NCI-H460 (cell line): ENCODE results near the gene FAH. TPM values are rescaled to one million over a fixed set of nuclear protein-coding genes. Genes with fewer than 3 reads are reported as not detected.

Source experiments
- DNase-seq: peaks from one replicate; pipeline ENCODE4 v3.0.0-alpha.2; 2016; ENCODE audit warnings: low read depth; ENCODE audit errors: extremely low read depth
- total RNA-seq: library from RNA; depleted of rRNA; stranded (reverse); fragments of >200 nt; shearing (Covaris generic); gene quantifications from 2 replicates; pipeline ENCODE4 v1.2.3, GENCODE V29; 2014

FAH gene
- total RNA-seq, 1 experiment from 2014 or later: 16.0 TPM

DNA sequence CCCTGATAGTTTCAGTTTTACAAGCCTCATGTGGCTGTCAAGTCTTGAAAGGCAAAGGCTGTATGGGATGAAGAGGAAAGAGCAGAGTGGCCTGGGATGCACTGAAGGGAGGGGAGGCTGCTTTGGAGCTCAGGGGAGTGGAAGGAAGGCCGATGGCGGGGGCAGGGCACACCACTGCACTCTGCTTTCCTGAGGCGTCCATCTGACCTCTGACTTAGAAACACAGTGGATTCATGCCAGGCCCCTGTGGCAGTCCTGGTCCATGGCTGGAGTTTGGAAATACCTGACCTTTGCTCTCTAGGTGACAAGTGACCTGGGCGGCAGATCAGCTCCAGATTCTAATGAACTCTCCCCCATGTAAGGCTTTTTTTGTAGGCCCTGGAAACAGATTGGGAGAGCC is 19.0 kb downstream of the FAH start:
- no peak for DNase-seq

DNA sequence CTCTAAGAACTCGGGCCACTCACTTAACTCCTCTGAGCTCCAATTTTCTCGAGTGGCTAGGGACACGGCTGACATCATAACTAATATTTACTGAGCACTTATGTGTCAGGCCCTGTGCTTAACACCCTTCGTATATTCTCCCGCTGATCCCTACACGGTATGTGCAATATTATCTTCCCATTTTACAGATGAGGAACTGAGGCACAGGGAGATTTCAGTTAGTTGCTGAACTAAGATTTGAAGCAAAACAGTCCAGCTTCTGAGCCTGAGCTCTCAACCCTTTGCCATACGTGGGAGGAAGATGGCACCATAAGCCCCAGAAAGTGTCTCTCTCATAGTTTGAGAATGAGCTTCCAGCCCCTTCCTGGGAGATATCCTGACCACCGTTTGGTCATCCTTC is 19.6 kb downstream of the FAH start:
- no peak for DNase-seq

DNA sequence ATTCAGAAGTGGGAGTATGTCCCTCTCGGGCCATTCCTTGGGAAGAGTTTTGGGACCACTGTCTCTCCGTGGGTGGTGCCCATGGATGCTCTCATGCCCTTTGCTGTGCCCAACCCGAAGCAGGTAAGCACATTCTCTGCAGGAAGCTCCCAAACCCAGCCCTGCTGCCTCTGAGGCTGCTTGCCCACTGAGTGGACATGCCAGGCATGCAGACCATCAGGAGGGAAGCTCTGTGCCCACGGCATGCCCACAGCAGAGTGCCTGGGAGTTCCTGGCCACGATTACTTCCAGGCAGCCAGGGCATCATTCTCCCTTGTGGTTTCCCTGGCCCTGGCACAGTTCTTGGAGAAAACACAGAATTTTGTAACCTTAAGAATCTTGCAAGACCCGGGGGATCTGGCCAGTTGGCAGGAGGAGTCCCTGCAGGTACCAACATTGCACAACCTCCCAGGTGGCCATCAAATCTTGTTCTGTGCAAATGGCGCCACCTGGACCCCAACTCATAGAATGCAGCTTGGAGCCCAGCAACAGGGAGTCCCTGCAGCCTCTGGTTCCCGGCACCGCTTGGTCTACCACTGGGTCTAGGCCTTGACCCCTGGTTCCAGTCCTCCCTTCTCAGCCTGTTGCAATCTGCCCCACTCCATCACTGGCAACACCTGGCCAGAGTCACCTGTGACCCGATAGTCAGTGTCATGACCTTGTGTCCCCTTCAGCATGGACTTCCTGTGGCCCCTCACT is 20.4 kb downstream of the FAH start:
- peak; percentile 52 for DNase-seq

DNA sequence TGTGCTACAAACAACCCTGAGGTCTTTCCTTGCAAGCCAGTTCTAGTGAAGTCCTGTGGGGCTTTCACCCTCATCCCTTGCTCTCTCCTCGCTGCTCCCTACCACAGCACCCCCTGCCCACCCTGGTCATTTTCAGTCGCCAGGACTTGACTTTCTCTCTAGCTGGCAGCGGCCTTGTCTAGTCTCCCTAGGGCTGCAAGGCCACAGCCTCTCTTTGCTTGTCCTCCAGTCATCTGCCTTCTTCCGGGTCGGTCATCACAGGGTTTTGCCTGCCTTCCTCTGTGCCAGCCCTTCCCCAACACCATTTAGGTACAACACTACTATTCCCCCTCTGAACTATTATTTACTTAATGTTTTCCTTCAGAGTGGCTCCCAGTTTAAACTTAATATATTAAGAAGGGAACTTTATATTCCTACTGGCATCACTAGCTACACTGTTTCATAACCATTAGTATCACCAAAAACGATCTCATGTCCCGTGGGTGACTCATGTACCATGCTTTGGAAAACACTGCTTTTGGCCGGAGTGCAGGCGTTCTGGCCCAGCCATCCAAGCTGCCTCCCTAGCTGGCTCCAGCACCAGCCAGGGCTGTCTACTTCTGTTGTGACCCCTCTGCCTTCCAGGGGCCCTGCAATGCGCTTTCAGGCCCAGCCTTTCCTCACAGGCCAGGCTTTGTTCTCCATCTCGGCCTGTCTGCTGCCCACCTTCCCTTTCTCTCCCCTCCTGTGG is 21.4 kb downstream of the FAH start:
- DNase-seq: no peak

DNA sequence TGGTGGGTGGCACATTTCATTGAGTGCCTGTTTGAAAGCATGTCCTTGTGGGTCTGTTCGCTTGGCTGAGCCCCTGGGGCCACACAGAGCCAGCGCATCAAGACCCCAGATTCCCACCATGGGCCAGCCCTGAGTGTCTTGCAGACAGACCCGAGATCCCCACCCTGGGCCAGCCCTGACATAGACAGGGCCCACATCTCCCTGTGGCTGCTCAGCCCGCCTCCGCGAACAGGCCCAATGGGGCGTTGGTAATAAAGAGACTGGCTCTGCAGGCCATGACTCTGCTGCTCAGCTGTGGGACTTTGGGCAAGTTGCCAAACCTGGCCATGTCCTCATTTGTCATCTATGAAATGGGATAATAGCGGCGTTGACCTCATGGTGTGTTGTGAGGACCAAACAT is 22.6 kb downstream of the FAH start:
- no peak for DNase-seq

DNA sequence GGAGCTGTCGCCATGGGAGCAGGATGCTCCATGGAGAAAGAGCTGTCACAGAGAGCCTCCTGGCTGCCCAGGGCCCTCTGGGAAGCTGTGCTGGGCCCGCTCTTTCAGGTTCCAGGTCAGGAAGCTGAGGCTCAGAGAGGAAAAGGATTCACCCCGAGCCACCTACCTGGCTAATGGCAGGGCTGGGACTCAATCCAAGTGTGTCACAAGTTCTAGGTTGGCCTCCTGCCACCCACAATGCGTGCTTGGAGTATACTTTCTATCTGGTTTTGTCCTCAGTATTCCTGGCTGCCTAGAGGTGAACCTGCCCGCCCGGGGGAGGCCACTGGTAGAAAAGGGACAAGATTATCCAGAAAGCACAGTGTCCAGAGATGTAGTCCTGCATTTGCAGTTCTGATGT is 23.6 kb downstream of the FAH start:
- DNase-seq: no peak

DNA sequence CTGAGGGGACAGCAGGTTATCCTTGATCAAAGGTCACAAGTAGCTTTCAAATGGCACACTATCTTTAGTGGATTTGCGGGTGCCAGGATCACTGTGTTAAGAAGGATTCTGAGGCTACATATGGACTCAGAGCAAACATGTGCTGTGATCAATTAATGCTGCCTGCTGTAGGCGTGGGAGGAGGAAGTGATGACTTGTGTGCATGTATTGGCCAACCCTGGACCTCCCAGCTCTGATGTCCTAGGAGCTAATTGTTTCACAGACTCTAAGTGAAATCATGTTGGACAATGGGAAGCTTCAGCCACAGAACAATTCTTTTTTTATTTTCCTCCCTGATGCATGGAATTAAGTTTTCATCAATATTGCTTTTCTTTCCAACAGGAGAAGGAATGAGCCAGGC is 24.4 kb downstream of the FAH start:
- DNase-seq: no peak

DNA sequence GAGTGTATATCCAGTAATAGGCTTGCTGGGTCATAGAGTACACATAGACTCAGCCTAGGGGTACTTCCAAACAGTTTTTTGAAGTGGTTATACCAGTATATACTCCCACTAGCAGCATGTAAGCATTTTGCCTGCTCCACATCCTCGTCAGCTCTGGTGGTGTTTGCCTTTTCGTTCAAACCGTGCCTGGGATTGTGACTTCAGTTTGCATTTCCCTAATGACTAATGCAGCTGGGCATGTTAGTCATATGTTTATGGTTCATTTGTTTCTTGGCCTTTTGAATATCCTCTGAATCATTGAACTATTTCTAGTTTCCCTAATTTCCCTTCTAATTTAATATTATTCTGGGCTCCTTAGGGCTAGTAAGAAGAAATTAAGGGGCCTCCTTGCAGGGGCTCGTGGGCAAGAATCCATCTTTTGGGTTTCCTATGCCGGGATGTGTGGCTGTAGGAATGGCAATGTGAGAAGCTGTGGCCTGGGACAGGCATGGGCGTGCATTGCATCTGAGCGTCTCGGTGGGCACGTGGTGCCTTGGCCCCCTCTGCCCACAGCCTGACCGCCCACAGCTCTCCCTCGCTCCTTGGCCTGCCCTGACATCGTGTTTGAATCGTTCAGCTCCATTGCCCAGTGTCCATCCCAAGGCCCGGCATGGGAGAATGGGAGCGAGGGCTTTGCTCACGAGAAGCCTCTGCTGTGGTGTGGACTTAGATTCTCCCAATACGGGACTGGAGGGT is 26.4 kb downstream of the FAH start:
- peak; percentile 20 for DNase-seq

DNA sequence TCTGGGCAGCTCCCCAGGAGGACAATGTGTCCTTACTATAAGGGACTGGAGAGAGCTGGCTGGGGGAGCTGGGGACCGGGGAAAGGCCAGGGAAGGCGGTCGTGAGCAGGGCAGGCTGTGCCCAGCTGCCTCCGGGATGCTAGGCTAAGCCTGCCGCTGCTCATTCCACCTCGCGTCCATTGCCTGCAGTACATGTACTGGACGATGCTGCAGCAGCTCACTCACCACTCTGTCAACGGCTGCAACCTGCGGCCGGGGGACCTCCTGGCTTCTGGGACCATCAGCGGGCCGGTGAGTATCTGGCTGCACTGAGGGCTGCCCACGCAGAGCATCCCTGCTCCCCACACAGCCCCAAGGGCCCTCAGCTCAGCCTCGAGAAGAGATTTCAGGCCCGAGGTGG is 27.1 kb downstream of the FAH start:
- no peak for DNase-seq

DNA sequence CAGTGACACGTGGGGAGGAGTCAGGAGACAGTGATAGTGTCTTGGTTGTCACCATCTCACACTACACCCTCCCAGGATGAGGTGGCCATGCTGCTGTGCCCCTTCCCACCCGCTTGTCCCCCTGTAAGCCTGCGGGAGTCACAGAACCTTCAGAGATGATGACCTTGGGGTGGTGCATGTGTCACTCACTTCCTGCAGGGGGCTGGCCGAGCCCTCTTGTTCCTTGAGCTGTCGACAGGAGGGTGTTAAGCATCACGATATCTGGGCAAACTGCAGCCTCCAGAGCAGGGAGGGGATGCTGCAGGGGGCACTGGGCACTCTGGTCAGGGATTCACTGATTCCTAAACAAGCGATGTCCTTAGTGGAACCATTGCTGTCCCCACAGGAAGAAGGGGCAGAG is 27.7 kb downstream of the FAH start:
- DNase-seq: no peak

DNA sequence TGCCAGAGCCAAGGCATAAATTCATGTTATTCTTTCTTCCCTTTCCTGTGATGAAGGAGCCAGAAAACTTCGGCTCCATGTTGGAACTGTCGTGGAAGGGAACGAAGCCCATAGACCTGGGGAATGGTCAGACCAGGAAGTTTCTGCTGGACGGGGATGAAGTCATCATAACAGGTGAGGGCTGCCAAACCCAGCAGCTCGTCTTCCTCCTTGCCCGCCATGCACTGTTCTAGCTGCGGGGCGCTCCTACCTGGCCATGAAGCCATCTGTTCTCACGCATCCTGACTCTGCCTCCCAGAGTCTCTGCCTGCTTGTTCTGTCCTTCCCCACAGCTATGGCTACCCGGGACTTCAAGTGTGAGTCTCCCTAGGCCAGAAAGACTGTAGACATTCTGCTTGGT is 28.2 kb downstream of the FAH start:
- no peak for DNase-seq

DNA sequence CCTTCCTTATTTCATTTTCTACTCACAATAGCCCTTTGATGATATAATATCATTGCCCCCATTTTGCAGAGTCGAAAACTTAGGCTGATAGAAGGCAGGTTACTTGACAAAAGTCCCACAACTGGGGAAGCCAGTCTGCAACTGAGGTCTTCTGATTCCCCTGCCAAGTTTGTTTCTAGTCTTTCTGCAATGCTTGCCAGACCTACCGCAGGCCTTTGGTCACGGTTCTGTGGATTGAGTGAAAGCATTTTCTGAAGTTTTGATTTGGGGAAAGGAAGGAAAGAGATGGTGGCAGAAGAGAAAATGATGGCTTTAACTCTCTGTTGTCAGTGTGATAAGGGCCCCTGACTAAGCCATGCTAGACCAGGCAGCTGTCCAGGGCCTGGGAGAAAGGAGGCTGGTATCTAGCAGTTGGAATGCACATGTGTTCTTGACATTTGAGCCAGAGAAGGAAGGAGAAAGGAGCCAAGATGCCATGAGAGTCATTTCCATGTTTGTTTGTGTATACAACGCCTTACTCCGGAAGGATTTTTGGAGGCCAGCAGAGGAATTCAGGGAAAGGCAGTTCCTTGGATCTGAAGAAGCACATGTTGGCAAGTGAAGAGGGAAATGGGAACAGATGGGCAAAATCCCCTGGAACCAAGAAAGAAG is 29.9 kb downstream of the FAH start:
- DNase-seq: no peak

DNA sequence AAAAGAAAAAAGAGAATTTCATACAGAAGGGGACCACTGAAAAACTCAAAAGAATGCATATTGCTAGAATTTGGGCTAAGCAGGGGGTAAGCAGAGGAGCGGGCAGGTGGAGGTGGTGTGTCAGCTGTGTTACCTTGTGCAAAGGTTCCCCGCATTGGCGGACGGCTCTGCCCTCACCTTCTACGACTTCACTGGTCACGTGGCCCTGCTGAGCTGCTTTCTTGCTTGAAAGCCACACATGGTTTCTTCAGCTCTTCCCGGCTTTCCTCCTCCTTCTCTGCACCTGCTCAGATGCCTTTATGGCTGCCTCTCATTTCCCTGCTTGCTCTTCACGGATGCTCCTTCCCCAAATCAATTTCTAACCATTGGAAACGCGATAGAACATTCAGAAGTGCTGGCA is 30.5 kb downstream of the FAH start:
- no peak for DNase-seq

DNA sequence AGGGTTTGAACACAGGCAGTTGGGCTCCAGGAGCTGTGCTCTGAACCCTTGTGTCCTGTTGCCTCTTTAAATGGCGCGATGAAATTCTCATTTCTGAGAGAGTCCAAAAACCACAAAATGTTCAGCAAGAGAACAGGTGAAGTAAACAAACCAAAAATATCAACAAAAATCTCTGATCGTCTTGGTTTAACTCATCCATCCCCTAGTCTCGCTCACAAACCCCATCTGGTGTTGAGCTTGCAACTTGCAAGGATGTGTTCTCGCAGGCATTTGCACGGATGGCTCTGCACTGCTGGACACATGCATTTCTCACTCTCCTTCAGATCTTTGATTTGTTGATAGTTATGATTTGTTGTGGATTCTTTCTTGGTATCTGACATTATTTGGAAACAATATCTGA is 31.1 kb downstream of the FAH start:
- no peak for DNase-seq

DNA sequence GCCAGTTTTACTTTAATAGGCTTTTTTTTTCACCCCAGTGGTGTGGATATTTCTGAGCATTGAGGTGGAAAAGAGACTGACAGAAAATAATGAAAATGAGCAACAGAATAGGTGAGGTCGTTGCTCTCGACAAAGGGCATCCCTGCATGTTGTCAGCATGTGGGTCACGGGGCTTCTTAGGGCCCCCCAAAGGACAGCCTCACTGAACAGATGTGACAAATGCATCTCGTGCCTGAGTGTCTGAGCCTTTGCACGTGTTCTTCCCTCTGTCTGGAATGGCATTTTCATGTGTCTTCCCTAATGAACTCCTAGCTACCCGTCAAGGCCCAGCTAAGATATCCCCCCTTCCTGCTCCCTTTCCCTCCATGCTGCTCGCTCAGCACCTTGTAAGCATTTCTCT is 31.8 kb downstream of the FAH start:
- no peak for DNase-seq

DNA sequence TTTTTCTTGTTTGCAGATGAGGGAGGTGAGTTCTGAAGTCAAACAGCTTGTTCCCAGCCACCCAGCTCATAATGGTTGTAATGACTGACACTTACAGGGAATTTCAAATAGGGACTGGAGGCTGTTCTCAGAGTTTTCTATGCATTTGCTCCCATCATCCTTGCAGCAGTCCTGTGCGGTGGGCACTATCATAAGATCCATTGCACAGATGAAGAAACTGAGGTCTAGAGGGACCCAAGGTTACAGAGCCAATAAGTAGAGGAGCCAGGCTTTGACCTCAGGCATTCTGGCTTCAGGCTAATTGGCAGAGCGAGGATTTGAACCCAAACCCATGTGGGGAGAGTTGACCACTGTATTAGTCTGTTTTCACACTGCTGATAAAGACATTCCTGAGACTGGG is 32.4 kb downstream of the FAH start:
- no peak for DNase-seq

DNA sequence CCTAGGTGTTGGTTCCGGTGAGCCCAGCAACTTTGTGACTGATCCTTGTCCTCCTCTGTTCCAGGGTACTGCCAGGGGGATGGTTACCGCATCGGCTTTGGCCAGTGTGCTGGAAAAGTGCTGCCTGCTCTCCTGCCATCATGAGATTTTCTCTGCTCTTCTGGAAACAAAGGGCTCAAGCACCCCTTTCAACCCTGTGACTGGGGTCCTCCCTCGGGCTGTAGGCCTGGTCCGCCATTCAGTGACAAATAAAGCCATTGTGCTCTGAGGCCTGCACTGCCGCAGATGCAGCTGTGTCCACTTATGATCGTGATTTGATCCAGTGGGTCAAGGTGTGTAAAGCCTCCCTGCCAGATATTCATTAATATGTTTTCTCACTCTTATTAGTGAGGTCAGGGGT is 33.3 kb downstream of the FAH start:
- no peak for DNase-seq

DNA sequence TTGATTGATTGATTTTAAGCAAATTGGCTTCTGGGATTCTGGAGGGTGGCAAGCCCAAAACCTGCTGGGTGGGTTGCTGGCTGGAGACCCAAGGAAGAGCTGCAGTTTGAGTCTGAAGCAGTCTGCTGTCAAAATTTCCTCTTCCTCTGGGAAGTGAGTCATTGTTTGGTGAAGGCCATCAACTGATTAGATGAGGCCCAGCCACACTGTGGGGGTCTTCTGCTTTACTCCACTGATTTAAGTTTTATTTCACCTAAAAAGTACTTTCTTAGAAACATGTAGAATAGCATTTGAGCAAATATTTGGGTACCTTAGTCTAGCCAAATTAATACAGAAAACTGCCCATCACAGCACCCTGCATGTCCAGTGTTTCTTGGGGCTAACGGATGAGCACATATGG is 33.8 kb downstream of the FAH start:
- DNase-seq: no peak

DNA sequence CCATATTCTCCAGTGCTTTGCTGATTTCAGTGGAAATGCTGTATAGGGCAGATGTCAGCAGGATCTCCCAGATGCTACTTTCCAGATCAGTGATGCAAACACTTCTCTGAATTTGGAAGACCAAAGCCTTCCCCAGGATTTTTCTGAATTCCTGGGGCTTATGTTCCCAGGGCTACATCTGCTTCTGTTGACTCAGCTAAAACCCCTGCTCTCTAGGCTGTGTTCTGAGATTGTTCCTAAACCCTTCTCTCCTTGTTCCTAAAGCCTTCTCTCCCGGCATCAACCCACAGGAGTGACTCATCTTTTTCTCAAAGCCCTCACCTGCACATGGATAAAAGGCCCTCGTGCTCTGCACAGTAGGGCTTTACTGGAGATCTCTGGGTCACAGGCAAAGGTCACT is 35.5 kb downstream of the FAH start:
- DNase-seq: no peak

DNA sequence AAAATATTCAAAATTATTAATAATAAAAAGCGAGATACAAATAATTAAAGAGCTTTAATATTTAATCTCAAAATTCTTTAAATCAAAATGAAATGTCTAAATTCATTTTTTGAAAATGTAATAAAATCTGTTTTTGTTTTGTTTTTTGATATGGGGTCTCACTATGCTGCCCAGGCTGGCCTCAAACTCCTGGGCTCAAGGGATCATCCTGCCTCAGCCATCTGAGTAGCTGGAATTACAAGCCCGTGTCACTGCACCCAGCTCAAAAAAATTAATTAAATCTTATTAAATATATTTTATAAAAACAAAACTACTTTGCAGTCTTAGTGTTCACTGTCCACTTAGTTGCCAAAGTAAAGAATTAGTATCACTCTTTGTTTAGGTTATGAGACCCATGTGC is 38.4 kb downstream of the FAH start:
- DNase-seq: no peak

DNA sequence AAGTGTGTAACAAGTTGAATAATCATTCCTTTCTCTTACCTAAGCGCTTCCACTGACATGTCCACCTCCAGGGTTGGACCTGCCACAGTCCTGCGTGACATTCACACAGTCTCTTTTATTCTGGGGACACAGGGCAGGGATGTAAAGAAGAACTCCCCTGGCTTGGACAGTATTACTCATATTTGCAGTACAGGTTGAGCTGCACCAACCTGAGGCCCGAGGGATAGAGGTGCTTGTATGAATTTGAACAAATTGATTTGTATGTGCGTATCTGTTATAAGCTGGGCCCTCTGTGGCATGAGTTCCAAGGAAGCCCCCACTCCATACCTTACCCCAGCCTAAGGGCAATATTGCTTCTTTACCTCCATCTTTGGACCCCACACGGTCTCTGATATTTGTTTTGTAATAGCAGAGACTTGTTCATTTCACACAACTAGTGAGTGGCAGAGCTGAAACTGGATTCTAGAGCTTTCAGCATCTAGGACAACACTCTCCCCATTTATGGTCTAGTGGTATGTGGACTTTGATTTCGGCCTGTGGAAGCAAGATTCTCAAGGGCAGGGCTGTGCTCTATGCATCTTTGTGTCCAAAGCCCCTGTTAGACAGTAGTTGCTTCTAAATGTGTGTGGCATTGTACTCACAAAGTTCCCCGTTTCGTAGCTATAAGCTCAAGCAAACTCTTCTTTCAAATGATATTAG is 39.2 kb downstream of the FAH start:
- no peak for DNase-seq
